ENCODE measurements around the gene LPP. TPM values are rescaled to one million over a fixed set of nuclear protein-coding genes. Genes with fewer than 3 reads are reported as not detected.

LPP gene
- total RNA-seq, 3 donors from 2014 or later, result 262 to 816 (median 325) TPM

- DNase-seq, result no peak
- TF ChIP-seq CTCF (IDR thresholded peaks at IDR 0.05), result no peak
- H3K9me3 ChIP-seq, result no peaks in the 10 kb centered on the region
- no peak overlapping the region for H3K4me3 ChIP-seq
- intact Hi-C loops (cut with DNase I, micrococcal nuclease), result no loop called here
- H3K4me1 ChIP-seq (ENCODE audit: low read depth), result no peaks in the 10 kb centered on the region
- H3K36me3 ChIP-seq (ENCODE audit: low read depth), result no peaks in the 10 kb centered on the region
- peak; percentile 58 for ATAC-seq
Observed at GRCh38 chr3:188916934-188917401, 763.0 kb downstream of the LPP start.

GRCh38 chr3:188918093-188918492 is 764.1 kb downstream of the LPP start:
- no peak for TF ChIP-seq CTCF (IDR thresholded peaks at IDR 0.05)
- Histone ChIP-seq H3K4me1 (ENCODE audit: low read depth) (no peaks in the 10 kb centered on the region), H3K4me3 (no peak overlapping the region), H3K36me3 (ENCODE audit: low read depth) (no peaks in the 10 kb centered on the region), H3K9me3 (no peaks in the 10 kb centered on the region)
- ATAC-seq (peak; percentile 69), DNase-seq (no peak)
- intact Hi-C loops (cut with DNase I, micrococcal nuclease), result no loop called here

- intact Hi-C loops (cut with DNase I, micrococcal nuclease), result no loop called here
- ATAC-seq (no peak), DNase-seq (no peak)
- H3K36me3 ChIP-seq (ENCODE audit: low read depth), result no peaks in the 10 kb centered on the region
- H3K4me3 ChIP-seq, result no peak overlapping the region
- H3K4me1 ChIP-seq (ENCODE audit: low read depth), result no peaks in the 10 kb centered on the region
- H3K9me3 ChIP-seq, result no peaks in the 10 kb centered on the region
- TF ChIP-seq CTCF (IDR thresholded peaks at IDR 0.05), result no peak
Observed at GRCh38 chr3:188923671-188924070, 769.7 kb downstream of the LPP start.

GRCh38 chr3:188925376-188925775 is 771.4 kb downstream of the LPP start:
- Histone ChIP-seq H3K4me1 (ENCODE audit: low read depth) (no peaks in the 10 kb centered on the region), H3K4me3 (no peak overlapping the region), H3K36me3 (ENCODE audit: low read depth) (no peaks in the 10 kb centered on the region), H3K9me3 (no peaks in the 10 kb centered on the region)
- DNase-seq (no peak), ATAC-seq (no peak)
- intact Hi-C loops (cut with DNase I, micrococcal nuclease), result no loop called here
- TF ChIP-seq CTCF (IDR thresholded peaks at IDR 0.05), result no peak

GRCh38 chr3:188926111-188926510 is 772.2 kb downstream of the LPP start:
- no peak for TF ChIP-seq CTCF (IDR thresholded peaks at IDR 0.05)
- no peaks in the 10 kb centered on the region for H3K36me3 ChIP-seq (ENCODE audit: low read depth)
- no peak overlapping the region for H3K4me3 ChIP-seq
- DNase-seq (no peak), ATAC-seq (no peak)
- no peaks in the 10 kb centered on the region for H3K4me1 ChIP-seq (ENCODE audit: low read depth)
- intact Hi-C loops (cut with DNase I, micrococcal nuclease), result no loop called here
- no peaks in the 10 kb centered on the region for H3K9me3 ChIP-seq
